Tibial nerve (tissue), 4 donors: ENCODE data around the gene CD93. TPM values are rescaled to one million over a fixed set of nuclear protein-coding genes. Genes with fewer than 3 reads are reported as not detected.

Source experiments
- DNase-seq, 2 donors: peaks; one replicate each; pipeline ENCODE4 v3.0.0-alpha.2; 2019; ENCODE audit warnings: low spot score in 2 of 2
- H3K27ac ChIP-seq, 4 donors: fragments of 200-600 bp; sonication (generic) in 3 of 4; one replicate each; pipeline ENCODE4 v1.5.1; 2017 to 2019; ENCODE audit warnings: mild to moderate bottlenecking in 1 of 4
- H3K27me3 ChIP-seq, 2 donors: fragments of 200-600 bp; sonication (generic) in 1 of 2; one replicate each; pipeline versions ENCODE4 v1.5.1 to v1.6.0; 2017 to 2019
- H3K36me3 ChIP-seq, 3 donors: fragments of 200-600 bp; sonication (generic); one replicate each; pipeline ENCODE4 v1.5.1; 2018 to 2019
- H3K4me1 ChIP-seq, 4 donors: fragments of 200-600 bp; sonication (generic) in 3 of 4; one replicate each; pipeline ENCODE4 v1.5.1; 2017 to 2019
- H3K4me3 ChIP-seq, 4 donors: fragments of 200-600 bp; sonication (generic) in 3 of 4; one replicate each; pipeline ENCODE4 v1.5.1; 2017 to 2019; ENCODE audit warnings: mild to moderate bottlenecking in 1 of 4, moderate library complexity in 1 of 4
- H3K9me3 ChIP-seq, 4 donors: fragments of 200-600 bp; sonication (generic) in 3 of 4; one replicate each; pipeline ENCODE4 v1.5.1; 2017 to 2019
- EP300 ChIP-seq, 2 donors: sonication (generic); formaldehyde crosslinking; IDR thresholded peaks; one replicate each; pipeline ENCODE4 v1.6.1; 2017; ENCODE audit warnings: antibody characterized with exemption in 2 of 2, mild to moderate bottlenecking in 1 of 2
- POLR2A ChIP-seq, 2 donors: fragments of 450-650 bp; IDR thresholded peaks; one replicate each; pipeline ENCODE4 v1.6.1; 2017; ENCODE audit warnings: antibody characterized with exemption in 2 of 2, mild to moderate bottlenecking in 2 of 2, moderate library complexity in 2 of 2
- WGBS, 2 donors: methylation state at CpG; one replicate each; pipeline ENCODE4 v1.1.5; 2018; 5-methylcytosine and 5-hydroxymethylcytosine counted together
- total RNA-seq, 4 donors: library from RNA; depleted of rRNA; stranded (reverse); fragments of >200 nt; gene quantifications; one replicate each; pipeline ENCODE4 v1.1.0, GENCODE V29; 2016
- TF ChIP-seq, protein P1 (sequence below), 5 experiments: fragments of 200-600 bp in 3 of 5; fragments of 450-650 bp in 2 of 5; sonication (generic) in 3 of 5; IDR thresholded peaks; one replicate each; pipeline ENCODE4 v1.5.1; 2016 to 2019; ENCODE audit warnings: antibody characterized with exemption in 5 of 5, mild to moderate bottlenecking in 3 of 5, moderate library complexity in 2 of 5

The CD93 gene
- total RNA-seq, 4 donors from 2014 or later: 23.0 to 85.1 (median 65.7) TPM

DNA sequence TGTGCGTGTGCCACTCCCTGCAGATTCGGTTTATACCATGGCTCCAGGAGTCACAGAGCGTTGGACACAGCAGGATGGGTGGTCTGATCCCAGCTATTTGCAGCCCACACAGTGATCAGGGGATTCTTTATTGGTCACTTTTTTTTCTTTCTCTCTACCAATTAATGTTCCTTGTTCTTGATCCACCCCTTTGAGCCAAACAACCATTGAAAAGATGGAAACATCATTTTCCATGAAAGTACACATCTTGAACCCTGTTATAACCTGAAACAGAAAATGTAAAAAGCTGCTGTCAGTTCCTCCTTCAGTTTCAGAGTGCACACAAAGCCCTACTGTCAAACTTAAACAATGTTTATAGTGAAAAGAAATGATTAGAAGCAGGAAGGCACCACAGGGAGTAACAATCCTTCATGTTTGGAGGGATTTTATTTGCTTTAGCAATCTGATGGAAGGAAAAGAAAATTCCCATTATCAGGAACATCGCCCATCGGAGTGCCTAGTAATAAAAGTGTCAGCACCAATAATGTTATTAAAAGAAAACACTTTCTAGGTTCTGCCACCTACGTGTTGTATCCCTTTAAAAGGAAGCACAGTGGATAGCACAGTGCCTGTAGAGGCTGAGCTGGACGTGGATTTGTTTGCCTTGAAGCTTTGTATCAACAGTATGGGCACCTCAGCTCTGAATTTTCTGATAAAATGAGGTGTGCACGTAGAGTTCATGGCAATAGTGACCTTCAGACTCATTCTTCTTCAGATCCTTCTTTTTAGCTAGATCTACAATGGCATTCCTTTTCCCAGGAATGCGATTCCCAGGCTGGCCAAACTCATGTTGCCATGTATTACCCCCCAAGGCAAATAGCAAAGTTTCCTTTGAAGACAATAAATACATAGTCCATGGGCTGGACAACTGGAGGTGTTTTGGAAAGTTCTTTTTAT lies 20.6 kb downstream of the CD93 start:
- WGBS, 2 donors: 47 to 52% methylated on average over 9 of the region's 9 CpGs
- H3K27me3 ChIP-seq: no peaks in the 10 kb centered on the region
- no peak overlapping the region for H3K27ac ChIP-seq
- no peak overlapping the region for H3K4me3 ChIP-seq
- DNase-seq: no peak
- H3K36me3 ChIP-seq: no peaks in the 10 kb centered on the region
- peaks cover 0 to 23% (median 15%) of the 10 kb centered on the region in 4 donors for H3K4me1 ChIP-seq
- H3K9me3 ChIP-seq: no peaks in the 10 kb centered on the region
- TF ChIP-seq EP300 (IDR thresholded peaks at IDR 0.05) (no peak), POLR2A (IDR thresholded peaks at IDR 0.05) (no peak)

DNA sequence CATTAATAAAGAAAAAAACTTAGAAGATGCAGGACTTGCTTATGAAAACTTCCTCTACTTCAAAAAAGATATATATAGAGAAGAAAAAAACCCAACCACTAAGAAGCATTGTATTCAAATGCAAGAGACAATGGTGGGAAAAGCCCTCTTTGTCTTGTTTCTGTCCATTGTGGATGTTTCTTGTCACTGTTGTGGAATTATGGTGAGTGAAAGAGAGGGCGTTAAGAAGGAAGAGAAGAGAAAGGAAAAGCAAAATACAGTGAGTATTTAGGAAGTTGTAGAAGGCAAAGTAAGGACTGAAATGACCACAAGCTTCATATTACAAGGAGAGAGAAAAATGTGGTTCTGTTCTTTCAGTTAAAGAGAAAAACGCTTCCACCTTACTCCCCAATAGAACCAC lies 22.5 kb downstream of the CD93 start:
- Histone ChIP-seq H3K27me3 (no peaks in the 10 kb centered on the region), H3K9me3 (no peaks in the 10 kb centered on the region), H3K4me1 (peaks cover 0 to 27% (median 15%) of the 10 kb centered on the region in 4 donors), H3K27ac (no peak overlapping the region), H3K4me3 (no peak overlapping the region), H3K36me3 (no peaks in the 10 kb centered on the region)
- TF ChIP-seq POLR2A (IDR thresholded peaks at IDR 0.05) (no peak), EP300 (IDR thresholded peaks at IDR 0.05) (no peak)
- TF ChIP-seq, protein P1, sequence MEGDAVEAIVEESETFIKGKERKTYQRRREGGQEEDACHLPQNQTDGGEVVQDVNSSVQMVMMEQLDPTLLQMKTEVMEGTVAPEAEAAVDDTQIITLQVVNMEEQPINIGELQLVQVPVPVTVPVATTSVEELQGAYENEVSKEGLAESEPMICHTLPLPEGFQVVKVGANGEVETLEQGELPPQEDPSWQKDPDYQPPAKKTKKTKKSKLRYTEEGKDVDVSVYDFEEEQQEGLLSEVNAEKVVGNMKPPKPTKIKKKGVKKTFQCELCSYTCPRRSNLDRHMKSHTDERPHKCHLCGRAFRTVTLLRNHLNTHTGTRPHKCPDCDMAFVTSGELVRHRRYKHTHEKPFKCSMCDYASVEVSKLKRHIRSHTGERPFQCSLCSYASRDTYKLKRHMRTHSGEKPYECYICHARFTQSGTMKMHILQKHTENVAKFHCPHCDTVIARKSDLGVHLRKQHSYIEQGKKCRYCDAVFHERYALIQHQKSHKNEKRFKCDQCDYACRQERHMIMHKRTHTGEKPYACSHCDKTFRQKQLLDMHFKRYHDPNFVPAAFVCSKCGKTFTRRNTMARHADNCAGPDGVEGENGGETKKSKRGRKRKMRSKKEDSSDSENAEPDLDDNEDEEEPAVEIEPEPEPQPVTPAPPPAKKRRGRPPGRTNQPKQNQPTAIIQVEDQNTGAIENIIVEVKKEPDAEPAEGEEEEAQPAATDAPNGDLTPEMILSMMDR (IDR thresholded peaks at IDR 0.05): no peak
- DNase-seq: no peak
- WGBS, 2 donors: 67 to 73% methylated on average over 2 of the region's 2 CpGs

DNA sequence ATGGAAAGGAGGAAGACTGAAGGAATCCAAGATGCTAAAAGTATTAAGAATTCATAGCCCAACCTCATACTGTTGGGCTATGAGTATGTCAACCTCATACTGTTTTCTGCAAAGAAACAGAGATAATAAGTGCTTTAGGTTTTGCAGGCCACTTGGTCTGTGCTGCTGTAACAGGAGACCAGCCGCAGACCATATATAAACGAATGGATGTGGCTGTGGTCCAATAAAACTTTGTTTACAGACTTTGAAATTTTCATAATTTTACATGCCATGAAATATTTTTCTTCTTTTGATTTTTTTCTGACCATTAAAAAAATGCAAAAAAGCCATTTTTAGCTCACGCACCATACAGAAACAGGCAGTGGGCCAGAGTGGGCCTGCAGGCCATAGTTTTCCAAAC lies 23.0 kb downstream of the CD93 start:
- H3K4me3 ChIP-seq: no peak overlapping the region
- WGBS, 2 donors: 72 to 73% methylated on average over 3 of the region's 3 CpGs
- H3K36me3 ChIP-seq: no peaks in the 10 kb centered on the region
- peaks cover 0 to 27% (median 15%) of the 10 kb centered on the region in 4 donors for H3K4me1 ChIP-seq
- no peak for TF ChIP-seq POLR2A (IDR thresholded peaks at IDR 0.05)
- no peak for TF ChIP-seq EP300 (IDR thresholded peaks at IDR 0.05)
- TF ChIP-seq, protein P1 (IDR thresholded peaks at IDR 0.05): no peak
- no peaks in the 10 kb centered on the region for H3K9me3 ChIP-seq
- no peak for DNase-seq
- H3K27me3 ChIP-seq: no peaks in the 10 kb centered on the region
- H3K27ac ChIP-seq: no peak overlapping the region

DNA sequence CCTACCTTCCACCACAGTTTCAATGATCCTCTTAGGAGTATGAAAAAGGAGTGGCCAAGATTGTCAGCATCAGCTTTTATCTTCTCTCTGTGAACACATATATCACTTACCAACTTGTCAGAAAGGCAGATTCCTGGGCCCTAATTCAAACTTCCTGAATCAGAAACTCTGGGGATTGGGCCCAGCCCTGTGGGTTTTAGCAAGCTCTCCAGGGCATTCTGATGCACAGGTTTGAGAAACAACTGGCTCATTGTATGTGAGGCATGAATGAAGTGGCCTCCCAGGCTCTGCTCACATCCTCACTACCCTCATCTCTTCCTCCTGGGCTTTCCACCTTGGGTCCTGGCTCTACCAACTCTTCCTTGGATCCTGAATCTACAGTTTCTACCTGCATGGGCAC lies 23.5 kb downstream of the CD93 start:
- no peak overlapping the region for H3K27ac ChIP-seq
- H3K4me1 ChIP-seq: peaks cover 0 to 27% (median 15%) of the 10 kb centered on the region in 4 donors
- no peak for DNase-seq
- no peaks in the 10 kb centered on the region for H3K9me3 ChIP-seq
- no peaks in the 10 kb centered on the region for H3K27me3 ChIP-seq
- TF ChIP-seq, protein P1 (IDR thresholded peaks at IDR 0.05): no peak
- TF ChIP-seq POLR2A (IDR thresholded peaks at IDR 0.05) (no peak), EP300 (IDR thresholded peaks at IDR 0.05) (no peak)
- no peak overlapping the region for H3K4me3 ChIP-seq
- no peaks in the 10 kb centered on the region for H3K36me3 ChIP-seq

DNA sequence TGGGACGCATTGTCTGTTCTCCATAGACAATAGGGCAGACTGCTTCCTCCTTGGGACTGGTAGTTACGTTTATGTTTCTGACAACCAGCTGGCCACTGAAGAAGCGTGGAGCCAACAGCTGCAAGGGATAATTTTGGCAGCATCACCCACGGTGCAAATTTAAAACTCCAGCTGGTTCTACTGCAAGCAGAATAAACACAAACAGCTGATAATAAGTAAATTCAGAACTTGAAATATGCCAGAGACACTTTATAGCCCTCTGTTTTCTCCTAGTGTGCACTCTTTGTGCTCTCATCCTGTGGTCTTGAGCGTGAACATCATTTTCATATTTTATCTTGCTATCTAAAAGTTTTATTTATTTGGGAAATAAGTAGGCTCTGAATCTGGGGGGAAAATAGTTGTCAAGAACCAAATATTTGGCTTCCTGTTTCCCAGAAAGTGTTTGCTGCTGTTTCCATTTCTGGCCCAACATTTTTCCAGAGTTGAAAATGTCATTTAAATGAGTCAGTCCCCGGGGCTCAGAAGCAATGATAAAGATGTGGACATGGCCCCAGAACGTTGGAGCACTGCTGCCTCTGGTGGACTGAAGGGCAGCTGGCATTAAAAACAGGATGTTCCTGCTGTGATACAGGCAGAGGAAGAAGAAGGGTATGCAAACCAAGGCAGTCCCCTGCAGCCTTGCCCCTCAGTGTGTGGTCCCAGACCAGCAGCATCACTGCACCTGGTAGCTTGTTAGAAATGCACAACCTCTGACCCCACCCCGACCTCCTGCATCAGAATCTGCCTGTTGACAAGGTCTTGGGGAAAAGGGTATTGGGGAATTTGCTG lies 24.2 kb downstream of the CD93 start:
- Histone ChIP-seq H3K27me3 (no peaks in the 10 kb centered on the region), H3K4me3 (no peak overlapping the region), H3K4me1 (peaks cover 0 to 27% (median 15%) of the 10 kb centered on the region in 4 donors), H3K36me3 (no peaks in the 10 kb centered on the region), H3K9me3 (peaks cover 0 to 2% (median 0%) of the 10 kb centered on the region in 4 donors), H3K27ac (peak overlapping the region in 2 of 4 donors; percentile 40 to 44)
- WGBS, 2 donors: 29% methylated on average over 8 of the region's 8 CpGs
- no peak for DNase-seq
- TF ChIP-seq, protein P1 (IDR thresholded peaks at IDR 0.05): peak in 4 of 5 experiments; percentile 10 to 47 (median 28)
- no peak for TF ChIP-seq EP300 (IDR thresholded peaks at IDR 0.05)
